Fibroblast of villous mesenchyme (primary cell): Measurements from ENCODE around the gene CBARP. TPM values are rescaled to one million over a fixed set of nuclear protein-coding genes. Genes with fewer than 3 reads are reported as not detected.

Source experiments
- DNase-seq: peaks from one replicate; pipeline ENCODE4 v3.0.0-alpha.2; 2010; ENCODE audit warnings: low read depth
- H3K4me3 ChIP-seq: 2 replicates; pipeline ENCODE4 v1.5.1; 2011; ENCODE audit warnings: low read depth, mild to moderate bottlenecking, low read length
- CTCF ChIP-seq: IDR thresholded peaks from 2 replicates; pipeline ENCODE4 v1.5.1; 2012; ENCODE audit warnings: low read depth, mild to moderate bottlenecking, low read length; ENCODE audit not compliant: insufficient read depth
- total RNA-seq: library from RNA; depleted of rRNA; stranded (reverse); fragments of >200 nt; gene quantifications from 2 replicates; pipeline ENCODE4 v1.2.3, GENCODE V29; 2012

The CBARP gene
- total RNA-seq, 1 donor, result 6.0 TPM

GRCh38 chr19:1278713-1279660 is 41.2 kb upstream of the CBARP start:
- no peak for DNase-seq
- TF ChIP-seq CTCF, result no peak
- no peak overlapping the region for H3K4me3 ChIP-seq

GRCh38 chr19:1278074-1278473 is 40.3 kb upstream of the CBARP start:
- TF ChIP-seq CTCF, result no peak
- DNase-seq, result no peak
- no peak overlapping the region for H3K4me3 ChIP-seq

GRCh38 chr19:1277061-1277460 is 39.3 kb upstream of the CBARP start:
- TF ChIP-seq CTCF, result no peak
- DNase-seq, result no peak
- no peak overlapping the region for H3K4me3 ChIP-seq

- H3K4me3 ChIP-seq, result no peak overlapping the region
- DNase-seq, result no peak
- TF ChIP-seq CTCF, result no peak
Measured at GRCh38 chr19:1276628-1277022, 38.8 kb upstream of the CBARP start.

- TF ChIP-seq CTCF, result no peak
- no peak for DNase-seq
- H3K4me3 ChIP-seq, result peak overlapping the region; percentile 66
Measured at GRCh38 chr19:1275976-1276627, 38.3 kb upstream of the CBARP start.

- DNase-seq, result peak; percentile 95
- no peak for TF ChIP-seq CTCF
- H3K4me3 ChIP-seq, result peak within 1 kb of the TSS; percentile 66
Measured at GRCh38 chr19:1275260-1275975, 37.6 kb upstream of the CBARP start, which contains the start of gene FAM174C. Gene FAM174C (plus strand): TSS chr19:1275530. CDS start chr19:1275550, 20 bp downstream.
